Nephron progenitor cell (in vitro differentiated cells): ENCODE results near the gene ADH1B.

Source experiments
- DNase-seq: peaks from one replicate; pipeline ENCODE4 v3.0.0; 2021
- H3K27ac Mint-ChIP-seq: 2 replicates; pipeline ENCODE4 v1.8.0; 2021; ENCODE audit warnings: mild to moderate bottlenecking, moderate library complexity, mixed read lengths
- H3K27me3 Mint-ChIP-seq: 2 replicates; pipeline ENCODE4 v1.8.0; 2021; ENCODE audit warnings: mild to moderate bottlenecking, low read depth, mixed read lengths; ENCODE audit not compliant: poor library complexity
- H3K36me3 Mint-ChIP-seq: 2 replicates; pipeline ENCODE4 v1.8.0; 2021; ENCODE audit warnings: low read depth, mixed read lengths
- H3K4me1 Mint-ChIP-seq: 2 replicates; pipeline ENCODE4 v1.8.0; 2021; ENCODE audit warnings: mixed read lengths
- H3K4me3 Mint-ChIP-seq: 2 replicates; pipeline ENCODE4 v1.8.0; 2021; ENCODE audit warnings: mild to moderate bottlenecking, moderate library complexity, mixed read lengths
- H3K9me3 Mint-ChIP-seq: 2 replicates; pipeline ENCODE4 v1.8.0; 2021; ENCODE audit warnings: mild to moderate bottlenecking, moderate library complexity, mixed read lengths
- CTCF ChIP-seq: fragments of 200-600 bp; sonication (generic); IDR thresholded peaks from 2 replicates; pipeline ENCODE4 v1.5.0; 2021; ENCODE audit warnings: antibody characterized with exemption

Gene ADH1B

GRCh38 chr4:99301376-99302164 is 19.6 kb downstream of the ADH1B start:
- no peaks in the 10 kb centered on the region for H3K27me3 Mint-ChIP-seq
- peaks cover 26% of the 10 kb centered on the region for H3K9me3 Mint-ChIP-seq

GRCh38 chr4:99300934-99301333 is 20.3 kb downstream of the ADH1B start:
- Mint-ChIP-seq H3K4me1 (no peaks in the 10 kb centered on the region), H3K4me3 (no peak overlapping the region), H3K36me3 (no peaks in the 10 kb centered on the region), H3K9me3 (peaks cover 32% of the 10 kb centered on the region), H3K27me3 (no peaks in the 10 kb centered on the region), H3K27ac (no peak overlapping the region)
- TF ChIP-seq CTCF = no peak
- DNase-seq = no peak

More at GRCh38 chr4:99301376-99302164, 19.6 kb downstream of the ADH1B start:
- TF ChIP-seq CTCF = no peak
- H3K4me1 Mint-ChIP-seq = no peaks in the 10 kb centered on the region
- DNase-seq = no peak
- H3K27ac Mint-ChIP-seq = no peak overlapping the region
- H3K4me3 Mint-ChIP-seq = no peak overlapping the region
- H3K36me3 Mint-ChIP-seq = no peaks in the 10 kb centered on the region

GRCh38 chr4:99293357-99293756 is 27.8 kb downstream of the ADH1B start:
- Mint-ChIP-seq H3K27ac (no peak overlapping the region), H3K9me3 (peaks cover 40% of the 10 kb centered on the region), H3K4me3 (no peak overlapping the region), H3K4me1 (no peaks in the 10 kb centered on the region), H3K27me3 (peaks cover 2% of the 10 kb centered on the region), H3K36me3 (peaks cover 4% of the 10 kb centered on the region)
- no peak for TF ChIP-seq CTCF
- DNase-seq = no peak

GRCh38 chr4:99290848-99291786 is 30.1 kb downstream of the ADH1B start, which contains the start of gene ADH1A:
ADH1A (minus strand) TSS chr4:99290985; CDS start chr4:99290914, 71 bp downstream.
- peaks cover 20% of the 10 kb centered on the region for H3K9me3 Mint-ChIP-seq
- peaks cover 2% of the 10 kb centered on the region for H3K27me3 Mint-ChIP-seq
- H3K4me3 Mint-ChIP-seq = no peak within 1 kb of the TSS
- H3K27ac Mint-ChIP-seq = no peak within 1 kb of the TSS
- DNase-seq = no peak
- H3K4me1 Mint-ChIP-seq = no peaks in the 10 kb centered on the region
- no peak for TF ChIP-seq CTCF
- H3K36me3 Mint-ChIP-seq = peaks cover 4% of the 10 kb centered on the region

- Mint-ChIP-seq H3K27me3 (no peaks in the 10 kb centered on the region), H3K9me3 (no peaks in the 10 kb centered on the region), H3K4me3 (no peak overlapping the region), H3K27ac (no peak overlapping the region), H3K4me1 (no peaks in the 10 kb centered on the region), H3K36me3 (no peaks in the 10 kb centered on the region)
- TF ChIP-seq CTCF = no peak
- no peak for DNase-seq
These were observed 35.8 kb downstream of the ADH1B start for GRCh38 chr4:99285387-99285786.
